Thyroid gland (tissue), 4 donors: Measurements from ENCODE around the gene SETMAR. TPM values are rescaled to one million over a fixed set of nuclear protein-coding genes. Genes with fewer than 3 reads are reported as not detected.
A peak's percentile ranks its signal among the peaks of the same experiment; 100 is the strongest.

ENCODE experiments used
- DNase-seq, 2 donors: peaks; one replicate each; pipeline ENCODE4 v3.0.0-alpha.2; 2019
- H3K27ac ChIP-seq, 3 donors: fragments of 200-600 bp; sonication (generic); 1 replicate in 2 of 3; 2 replicates in 1 of 3; pipeline ENCODE4 v1.5.1; 2016 to 2019; ENCODE audit warnings: mild to moderate bottlenecking in 1 of 3, moderate library complexity in 1 of 3
- H3K27me3 ChIP-seq: fragments of 200-600 bp; sonication (generic); one replicate; pipeline ENCODE4 v1.5.1; 2019
- H3K36me3 ChIP-seq, 2 donors: fragments of 200-600 bp; sonication (generic); one replicate each; pipeline ENCODE4 v1.5.1; 2016 to 2019
- H3K4me1 ChIP-seq, 2 donors: fragments of 200-600 bp; sonication (generic); one replicate each; pipeline ENCODE4 v1.5.1; 2017 to 2019
- H3K4me3 ChIP-seq, 3 donors: fragments of 200-600 bp; sonication (generic); replicated peaks in 1 of 3; 1 replicate in 2 of 3; 2 replicates in 1 of 3; pipeline ENCODE4 v1.5.1; 2016; ENCODE audit warnings: mild to moderate bottlenecking in 1 of 3
- H3K9me3 ChIP-seq: fragments of 200-600 bp; sonication (generic); one replicate; pipeline ENCODE4 v1.5.1; 2017
- CTCF ChIP-seq, 6 experiments: fragments of 200-600 bp in 3 of 6; fragments of 450-650 bp in 3 of 6; sonication (generic) in 3 of 6; IDR thresholded peaks; one replicate each; pipeline ENCODE4 v1.5.1; 2016 to 2019; ENCODE audit warnings: antibody characterized with exemption in 6 of 6, mild to moderate bottlenecking in 2 of 6, inconsistent platforms in 1 of 6, moderate library complexity in 1 of 6
- POLR2A ChIP-seq, 2 donors: fragments of 450-650 bp; IDR thresholded peaks; one replicate each; pipeline ENCODE4 v1.6.1; 2017; ENCODE audit warnings: antibody characterized with exemption in 2 of 2, mild to moderate bottlenecking in 2 of 2, moderate library complexity in 1 of 2
- WGBS, 2 donors: methylation state at CpG; one replicate each; pipeline ENCODE4 v1.1.5; 2017; 5-methylcytosine and 5-hydroxymethylcytosine counted together
- intact Hi-C: fragments of 100-400 bp; cut with DNase I; formaldehyde crosslinking; loops from one replicate; pipeline ENCODE4 v1.15.1; 2023
- total RNA-seq, 4 donors: library from RNA; depleted of rRNA; stranded (reverse); fragments of >200 nt; gene quantifications; one replicate each; pipeline ENCODE4 v1.2.3, GENCODE V29; 2016

Gene SETMAR
- total RNA-seq, 4 donors from 2014 or later = 33.4 to 36.7 (median 36.2) TPM

- no peaks in the 10 kb centered on the region for H3K36me3 ChIP-seq
- 0 to 3% methylated on average over 2 of the region's 2 CpGs for WGBS, 2 donors
- intact Hi-C loops = no loop called here
- peak overlapping the region in 1 of 3 donors; percentile 33 for H3K27ac ChIP-seq
- DNase-seq = peak; percentile 33 to 53
- H3K9me3 ChIP-seq = no peaks in the 10 kb centered on the region
- H3K4me3 ChIP-seq = no peak overlapping the region
- H3K4me1 ChIP-seq = peaks cover 3 to 20% of the 10 kb centered on the region in 2 donors
- H3K27me3 ChIP-seq = no peaks in the 10 kb centered on the region
- no peak for TF ChIP-seq POLR2A (IDR thresholded peaks at IDR 0.05)
- TF ChIP-seq CTCF (IDR thresholded peaks at IDR 0.05) = peak; percentile 61 to 97 (median 64)
These were observed 47.6 kb downstream of the SETMAR start for GRCh38 chr3:4350789-4351163.

- intact Hi-C loops = no loop called here
- DNase-seq = no peak
- Histone ChIP-seq H3K9me3 (no peaks in the 10 kb centered on the region), H3K4me3 (no peak overlapping the region), H3K27me3 (no peaks in the 10 kb centered on the region), H3K4me1 (peaks cover 8 to 25% of the 10 kb centered on the region in 2 donors), H3K36me3 (no peaks in the 10 kb centered on the region), H3K27ac (peak overlapping the region in 1 of 3 donors; percentile 33)
- 53 to 65% methylated on average over 11 of the region's 11 CpGs for WGBS, 2 donors
- TF ChIP-seq POLR2A (IDR thresholded peaks at IDR 0.05) (no peak), CTCF (IDR thresholded peaks at IDR 0.05) (peak in 1 of 6 experiments; percentile 7)
These were observed 48.1 kb downstream of the SETMAR start for GRCh38 chr3:4351164-4351855.

GRCh38 chr3:4351872-4352271 is 48.7 kb downstream of the SETMAR start:
- no peaks in the 10 kb centered on the region for H3K9me3 ChIP-seq
- no peak for DNase-seq
- H3K27ac ChIP-seq = no peak overlapping the region
- peaks cover 14 to 31% of the 10 kb centered on the region in 2 donors for H3K4me1 ChIP-seq
- no peaks in the 10 kb centered on the region for H3K36me3 ChIP-seq
- WGBS, 2 donors = 84 to 88% methylated on average over 4 of the region's 4 CpGs
- H3K4me3 ChIP-seq = no peak overlapping the region
- intact Hi-C loops = no loop called here
- no peaks in the 10 kb centered on the region for H3K27me3 ChIP-seq
- TF ChIP-seq POLR2A (IDR thresholded peaks at IDR 0.05) (no peak), CTCF (IDR thresholded peaks at IDR 0.05) (no peak)

- WGBS, 2 donors = 41 to 48% methylated on average over 6 of the region's 6 CpGs
- peak; percentile 59 to 63 for DNase-seq
- TF ChIP-seq CTCF (IDR thresholded peaks at IDR 0.05) (no peak), POLR2A (IDR thresholded peaks at IDR 0.05) (no peak)
- Histone ChIP-seq H3K36me3 (no peaks in the 10 kb centered on the region), H3K27me3 (no peaks in the 10 kb centered on the region), H3K27ac (peak overlapping the region; percentile 19 to 75 (median 58)), H3K4me3 (no peak overlapping the region), H3K4me1 (peaks cover 14 to 45% of the 10 kb centered on the region in 2 donors), H3K9me3 (no peaks in the 10 kb centered on the region)
- intact Hi-C loops = loop anchor here (5.0 kb wide), 1 partner anchor 282 kb away; no protein-coding TSS in a partner anchor
These were observed 52.4 kb downstream of the SETMAR start for GRCh38 chr3:4355401-4356219.

- Histone ChIP-seq H3K27me3 (no peaks in the 10 kb centered on the region), H3K4me1 (peaks cover 14 to 42% of the 10 kb centered on the region in 2 donors), H3K9me3 (no peaks in the 10 kb centered on the region), H3K4me3 (no peak overlapping the region), H3K36me3 (no peaks in the 10 kb centered on the region), H3K27ac (peak overlapping the region; percentile 19 to 75 (median 58))
- 96 to 97% methylated on average over 6 of the region's 6 CpGs for WGBS, 2 donors
- intact Hi-C loops = loop anchor here (5.0 kb wide), 1 partner anchor 281 kb away; no protein-coding TSS in a partner anchor
- TF ChIP-seq CTCF (IDR thresholded peaks at IDR 0.05) = no peak
- TF ChIP-seq POLR2A (IDR thresholded peaks at IDR 0.05) = no peak
- no peak for DNase-seq
These were observed 53.0 kb downstream of the SETMAR start for GRCh38 chr3:4356220-4356540.
